ENCODE measurements around the gene OOSP4A. TPM values are rescaled to one million over a fixed set of nuclear protein-coding genes. Genes with fewer than 3 reads are reported as not detected.

OOSP4A gene
- total RNA-seq = not detected

DNA sequence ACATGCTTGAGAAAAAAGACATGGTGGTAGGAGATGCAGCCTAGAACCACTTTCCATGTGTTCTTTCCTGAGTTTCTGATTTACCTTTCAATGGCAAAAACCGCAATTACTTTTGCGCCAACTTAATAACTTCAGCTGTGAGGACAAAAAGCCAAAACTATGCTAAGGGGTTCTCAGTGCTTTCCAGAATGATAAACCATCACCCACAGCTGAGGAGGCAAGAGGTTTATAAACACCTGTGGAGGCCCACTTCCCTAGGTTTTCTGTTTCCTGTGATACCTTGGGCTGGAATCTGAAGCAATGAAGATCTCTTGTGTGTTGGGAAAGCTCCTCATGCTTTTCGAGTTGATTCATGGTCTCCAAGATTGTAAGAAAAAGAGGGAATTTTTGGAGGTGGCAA is at the start of gene OOSP4A:
Gene OOSP4A, plus strand, starts transcription at position 301 of the 400 bp plus-strand sequence. Its CDS starts 0 bp downstream, at position 301.
- Mint-ChIP-seq H3K27me3 (no peaks in the 10 kb centered on the region), H3K9me3 (no peaks in the 10 kb centered on the region), H3K4me1 (no peaks in the 10 kb centered on the region), H3K36me3 (no peaks in the 10 kb centered on the region), H3K27ac (no peak within 1 kb of the TSS), H3K4me3 (no peak within 1 kb of the TSS)
- DNase-seq (no peak), ATAC-seq (ENCODE audit: low read depth) (no peak)
- POLR2A ChIA-PET = no interaction called here

DNA sequence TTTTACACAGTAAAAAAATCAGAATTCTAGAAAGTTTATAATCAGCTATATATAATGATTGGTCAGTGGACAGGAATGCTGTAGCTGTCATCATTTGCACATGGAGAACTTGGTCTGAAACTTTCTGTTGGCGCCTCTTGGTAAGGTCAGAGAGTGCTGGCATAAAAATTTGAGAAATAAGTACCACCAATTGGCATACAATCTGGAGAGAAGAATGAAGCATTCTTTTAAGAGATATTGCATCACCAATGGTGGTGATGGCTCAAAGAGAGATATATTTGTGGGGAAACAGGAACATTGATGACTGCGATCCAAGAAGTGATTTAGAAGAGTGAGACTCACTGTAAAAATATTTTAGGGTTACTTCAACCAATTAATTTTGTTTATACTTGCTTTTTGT is 45.4 kb upstream of the OOSP4A start:
- no peak overlapping the region for H3K27ac Mint-ChIP-seq
- peaks cover 2% of the 10 kb centered on the region for H3K36me3 Mint-ChIP-seq
- no peaks in the 10 kb centered on the region for H3K4me1 Mint-ChIP-seq
- no peak for ATAC-seq (ENCODE audit: low read depth)
- H3K27me3 Mint-ChIP-seq = no peaks in the 10 kb centered on the region
- POLR2A ChIA-PET = no interaction called here
- no peak for DNase-seq
- no peak overlapping the region for H3K4me3 Mint-ChIP-seq
- peaks cover 21% of the 10 kb centered on the region for H3K9me3 Mint-ChIP-seq

DNA sequence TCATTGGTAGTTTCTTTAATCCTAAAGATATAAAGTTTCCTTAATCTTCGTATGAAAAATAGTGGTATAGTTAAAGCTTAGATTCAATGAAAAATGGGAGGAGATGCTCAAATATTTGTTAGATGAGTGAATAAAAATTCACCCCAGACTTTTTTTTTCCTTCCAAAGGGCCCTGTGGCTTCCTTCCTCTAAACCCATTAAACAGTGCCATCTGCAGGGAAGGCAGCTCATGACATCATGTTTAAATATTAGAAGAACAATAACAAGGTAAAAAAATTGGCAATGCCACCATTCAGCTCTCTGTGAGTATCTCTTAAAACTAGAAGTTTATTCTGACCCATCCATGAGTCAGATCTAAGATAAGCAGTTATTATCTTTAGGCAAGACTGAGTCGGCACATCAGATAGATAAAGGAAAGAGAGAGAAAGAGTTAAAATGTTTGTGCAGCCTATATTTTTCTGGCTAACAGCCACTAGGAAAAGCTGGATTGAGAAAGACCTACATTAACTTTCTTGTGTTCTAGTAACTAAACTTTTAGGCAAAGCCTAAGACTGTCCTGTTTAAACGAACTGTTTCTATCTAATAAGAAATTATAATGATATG is 44.7 kb upstream of the OOSP4A start:
- Mint-ChIP-seq H3K4me1 (no peaks in the 10 kb centered on the region), H3K27ac (no peak overlapping the region), H3K36me3 (peaks cover 2% of the 10 kb centered on the region), H3K27me3 (no peaks in the 10 kb centered on the region), H3K4me3 (no peak overlapping the region), H3K9me3 (peaks cover 24% of the 10 kb centered on the region)
- ATAC-seq (ENCODE audit: low read depth) = no peak
- DNase-seq = no peak
- POLR2A ChIA-PET = no interaction called here

DNA sequence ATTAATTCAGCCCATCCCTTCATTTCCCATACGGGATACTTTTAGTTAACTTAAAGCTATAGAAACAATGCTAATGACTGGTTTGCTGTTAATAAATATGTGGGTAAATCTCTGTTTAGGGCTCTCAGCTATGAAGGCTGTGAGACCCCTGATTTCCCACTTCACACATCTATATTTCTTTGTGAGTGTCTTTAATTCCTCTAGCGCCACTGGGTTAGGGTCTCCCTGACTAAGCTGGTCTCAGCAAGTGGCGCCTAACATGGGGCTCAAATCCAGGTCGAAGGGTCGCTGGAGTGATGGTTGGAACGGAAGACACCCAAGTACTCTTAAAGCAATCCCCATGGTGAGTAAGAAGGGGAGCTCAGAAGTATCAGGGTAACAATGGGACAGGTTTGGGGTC is 40.0 kb upstream of the OOSP4A start:
- Mint-ChIP-seq H3K27ac (no peak overlapping the region), H3K4me1 (no peaks in the 10 kb centered on the region), H3K4me3 (no peak overlapping the region), H3K27me3 (no peaks in the 10 kb centered on the region), H3K36me3 (peaks cover 2% of the 10 kb centered on the region), H3K9me3 (peaks cover 31% of the 10 kb centered on the region)
- ATAC-seq (ENCODE audit: low read depth) = no peak
- no peak for DNase-seq
- POLR2A ChIA-PET = no interaction called here

DNA sequence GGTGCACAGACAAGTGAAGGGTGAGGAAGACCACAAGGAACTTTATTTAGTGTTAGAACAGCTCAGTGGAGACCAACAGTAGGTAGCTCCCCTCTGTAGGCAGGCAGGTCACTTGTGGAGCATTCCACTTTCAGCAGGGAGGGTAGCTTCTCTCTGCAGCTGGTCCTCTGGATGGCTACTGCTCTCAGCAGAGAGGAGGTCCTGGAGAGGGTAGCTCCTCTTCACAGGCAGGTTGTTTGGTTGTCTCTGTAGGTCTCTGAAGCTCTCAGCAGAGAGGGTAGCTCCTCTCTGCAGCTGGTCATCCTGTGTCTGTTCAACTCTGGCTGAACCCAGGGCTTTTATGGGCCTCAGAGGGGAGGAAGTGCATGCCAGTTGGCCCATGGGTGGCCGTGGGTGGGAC is 32.1 kb upstream of the OOSP4A start:
- POLR2A ChIA-PET = no interaction called here
- ATAC-seq (ENCODE audit: low read depth) = no peak
- no peak for DNase-seq
- Mint-ChIP-seq H3K27ac (no peak overlapping the region), H3K4me3 (no peak overlapping the region), H3K27me3 (no peaks in the 10 kb centered on the region), H3K36me3 (no peaks in the 10 kb centered on the region), H3K4me1 (no peaks in the 10 kb centered on the region), H3K9me3 (peaks cover 15% of the 10 kb centered on the region)

DNA sequence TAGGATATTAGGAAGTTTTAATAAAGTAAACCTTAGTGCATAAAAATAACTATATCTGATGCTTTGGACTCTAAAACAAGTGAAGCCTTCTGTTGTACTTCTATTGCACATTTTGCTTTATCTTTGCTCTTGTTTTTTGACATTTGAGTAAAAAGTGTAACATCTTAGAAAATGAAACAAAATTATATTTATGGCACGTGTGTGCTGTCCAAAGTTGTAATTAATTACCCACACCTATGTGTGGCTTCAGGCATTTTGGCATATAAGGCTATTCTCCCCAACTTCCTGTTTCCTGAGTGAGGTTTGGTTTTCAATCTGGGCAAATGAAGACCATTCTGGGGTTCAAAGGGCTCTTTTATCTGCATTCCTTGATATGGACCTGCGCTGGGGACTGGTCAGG is 25.7 kb upstream of the OOSP4A start, which contains the start of gene OOSP1:
Gene OOSP1, plus strand, starts transcription at position 301 of the 400 bp plus-strand sequence. Its CDS starts 23 bp downstream, at position 324.
- Mint-ChIP-seq H3K4me3 (no peak within 1 kb of the TSS), H3K27ac (no peak within 1 kb of the TSS), H3K36me3 (no peaks in the 10 kb centered on the region), H3K4me1 (no peaks in the 10 kb centered on the region), H3K9me3 (peaks cover 2% of the 10 kb centered on the region), H3K27me3 (no peaks in the 10 kb centered on the region)
- no peak for DNase-seq
- ATAC-seq (ENCODE audit: low read depth) = no peak
- POLR2A ChIA-PET = no interaction called here

DNA sequence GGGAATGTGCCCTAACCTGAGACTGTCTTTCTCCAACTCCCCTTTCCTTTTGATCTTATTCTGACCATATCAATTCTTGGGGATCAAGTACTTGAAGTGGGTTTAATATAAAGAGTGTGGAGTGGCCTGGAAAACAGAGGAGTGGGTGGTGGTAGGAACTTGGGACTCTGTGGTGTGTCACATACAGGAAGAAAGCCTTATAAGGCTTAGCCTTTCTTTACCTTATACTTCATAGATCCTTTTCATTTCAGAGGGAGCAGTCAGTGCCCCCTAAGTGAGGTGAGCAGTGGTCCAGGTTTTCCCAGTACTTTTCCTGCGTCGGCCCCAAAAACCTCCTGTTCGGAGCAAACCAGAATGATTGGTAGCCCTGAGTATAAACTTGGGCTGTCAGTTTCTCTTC is 25.1 kb upstream of the OOSP4A start:
- H3K4me3 Mint-ChIP-seq = no peak overlapping the region
- H3K9me3 Mint-ChIP-seq = peaks cover 2% of the 10 kb centered on the region
- H3K27me3 Mint-ChIP-seq = peaks cover under 1% of the 10 kb centered on the region
- no peak overlapping the region for H3K27ac Mint-ChIP-seq
- ATAC-seq (ENCODE audit: low read depth) (no peak), DNase-seq (no peak)
- POLR2A ChIA-PET = no interaction called here
- no peaks in the 10 kb centered on the region for H3K36me3 Mint-ChIP-seq
- H3K4me1 Mint-ChIP-seq = no peaks in the 10 kb centered on the region

DNA sequence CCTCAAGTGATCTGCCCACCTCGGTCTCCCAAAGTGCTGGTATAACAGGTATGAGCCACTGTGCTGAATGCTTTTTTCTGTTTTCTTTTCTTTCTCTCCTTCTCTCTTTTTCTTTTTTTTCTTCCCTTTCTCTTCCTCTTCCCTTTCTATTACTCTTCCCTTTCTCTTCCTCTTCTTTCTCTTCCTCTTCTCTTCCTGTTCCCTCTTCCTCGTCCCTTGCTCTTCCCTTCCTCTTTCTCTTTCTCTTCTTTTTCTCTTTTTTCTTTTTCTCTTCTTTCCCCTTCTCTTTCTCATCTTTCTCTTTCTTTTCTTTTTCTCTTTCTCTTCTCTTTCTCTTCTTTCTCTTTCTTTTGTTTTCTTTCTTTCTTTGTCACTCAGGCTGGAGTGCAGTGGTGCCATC is 24.4 kb upstream of the OOSP4A start:
- Mint-ChIP-seq H3K27me3 (peaks cover 4% of the 10 kb centered on the region), H3K4me3 (no peak overlapping the region), H3K4me1 (no peaks in the 10 kb centered on the region), H3K27ac (no peak overlapping the region), H3K9me3 (peaks cover 2% of the 10 kb centered on the region), H3K36me3 (no peaks in the 10 kb centered on the region)
- no peak for DNase-seq
- POLR2A ChIA-PET = no interaction called here
- no peak for ATAC-seq (ENCODE audit: low read depth)

DNA sequence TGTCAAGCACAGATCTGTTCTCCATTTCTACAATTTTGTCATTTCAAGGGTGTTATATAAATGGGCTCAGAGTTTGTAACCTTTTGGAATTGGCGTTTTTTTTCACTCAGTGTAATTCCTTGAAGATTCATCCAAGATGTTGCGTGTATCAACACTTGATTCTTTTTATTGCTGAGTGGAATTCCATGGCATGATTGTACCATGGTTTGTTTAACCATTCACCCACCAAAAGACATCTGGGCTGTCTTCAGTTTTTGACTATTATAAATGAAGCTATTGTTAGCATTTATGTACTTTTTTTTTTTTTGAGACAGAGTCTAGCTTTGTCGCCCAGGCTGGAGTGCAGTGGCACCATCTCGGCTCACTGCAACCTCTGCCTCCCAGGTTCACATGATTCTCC is 22.7 kb upstream of the OOSP4A start:
- H3K27me3 Mint-ChIP-seq = peaks cover 5% of the 10 kb centered on the region
- H3K36me3 Mint-ChIP-seq = no peaks in the 10 kb centered on the region
- peaks cover 2% of the 10 kb centered on the region for H3K9me3 Mint-ChIP-seq
- POLR2A ChIA-PET = no interaction called here
- no peak overlapping the region for H3K4me3 Mint-ChIP-seq
- H3K27ac Mint-ChIP-seq = no peak overlapping the region
- DNase-seq (no peak), ATAC-seq (ENCODE audit: low read depth) (no peak)
- H3K4me1 Mint-ChIP-seq = no peaks in the 10 kb centered on the region

DNA sequence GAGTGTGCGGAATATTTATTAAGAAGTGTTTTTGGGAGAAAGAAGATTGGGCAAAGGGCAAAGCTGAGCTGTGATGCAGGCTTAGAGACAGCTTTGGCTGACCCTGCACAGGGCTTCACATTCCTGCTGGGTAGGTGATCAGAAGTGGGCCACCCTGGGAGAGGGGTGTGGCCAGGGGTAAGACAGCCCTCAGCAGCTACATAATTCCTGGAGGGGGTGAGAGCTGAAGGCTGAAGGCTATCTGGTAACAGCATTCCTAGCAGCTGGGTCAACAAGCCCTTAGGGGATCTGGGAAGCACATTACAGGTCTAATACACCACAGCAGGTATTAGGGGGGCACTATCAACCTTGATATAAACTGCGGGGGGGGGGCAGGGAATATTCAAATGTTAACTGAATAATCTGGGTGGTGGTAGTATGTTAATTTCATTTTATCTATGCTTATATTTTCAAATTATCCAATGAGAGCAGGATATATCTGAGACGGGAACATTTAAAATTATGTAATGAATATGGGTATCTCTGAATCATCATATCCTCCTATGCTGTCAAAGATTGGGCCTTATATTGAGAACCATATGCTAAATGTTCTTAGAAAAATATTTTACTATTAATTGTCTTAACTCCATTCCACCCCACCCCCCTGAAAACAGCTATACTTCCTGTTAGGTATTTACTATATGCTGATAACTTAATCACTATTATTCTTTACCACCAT is 19.7 kb upstream of the OOSP4A start:
- no peaks in the 10 kb centered on the region for H3K4me1 Mint-ChIP-seq
- no peak for DNase-seq
- POLR2A ChIA-PET = no interaction called here
- no peaks in the 10 kb centered on the region for H3K9me3 Mint-ChIP-seq
- no peak for ATAC-seq (ENCODE audit: low read depth)
- no peak overlapping the region for H3K4me3 Mint-ChIP-seq
- H3K27ac Mint-ChIP-seq = no peak overlapping the region
- no peaks in the 10 kb centered on the region for H3K36me3 Mint-ChIP-seq
- peaks cover 12% of the 10 kb centered on the region for H3K27me3 Mint-ChIP-seq

DNA sequence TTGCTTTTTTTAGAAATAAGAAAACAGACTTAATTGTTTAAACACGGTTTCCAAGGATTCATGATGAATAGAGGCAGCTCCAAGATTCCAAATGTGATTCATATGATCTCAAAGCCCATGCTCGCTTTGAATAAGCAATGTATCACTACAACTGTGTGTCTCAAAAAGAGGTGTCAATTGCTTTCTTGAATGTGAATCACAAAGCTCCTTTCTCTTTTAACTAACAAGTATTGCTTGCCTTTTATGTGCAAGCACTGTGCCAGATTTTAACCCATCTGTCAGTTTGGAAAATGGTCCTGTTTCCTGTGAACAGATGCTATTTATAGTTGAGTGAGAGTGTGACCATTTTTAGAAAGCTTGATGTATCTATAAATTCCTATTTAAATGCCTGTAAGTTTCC is 19.1 kb upstream of the OOSP4A start:
- H3K27me3 Mint-ChIP-seq = peaks cover 12% of the 10 kb centered on the region
- DNase-seq (no peak), ATAC-seq (ENCODE audit: low read depth) (no peak)
- no peaks in the 10 kb centered on the region for H3K4me1 Mint-ChIP-seq
- no peaks in the 10 kb centered on the region for H3K9me3 Mint-ChIP-seq
- POLR2A ChIA-PET = no interaction called here
- H3K27ac Mint-ChIP-seq = no peak overlapping the region
- H3K36me3 Mint-ChIP-seq = no peaks in the 10 kb centered on the region
- H3K4me3 Mint-ChIP-seq = no peak overlapping the region

DNA sequence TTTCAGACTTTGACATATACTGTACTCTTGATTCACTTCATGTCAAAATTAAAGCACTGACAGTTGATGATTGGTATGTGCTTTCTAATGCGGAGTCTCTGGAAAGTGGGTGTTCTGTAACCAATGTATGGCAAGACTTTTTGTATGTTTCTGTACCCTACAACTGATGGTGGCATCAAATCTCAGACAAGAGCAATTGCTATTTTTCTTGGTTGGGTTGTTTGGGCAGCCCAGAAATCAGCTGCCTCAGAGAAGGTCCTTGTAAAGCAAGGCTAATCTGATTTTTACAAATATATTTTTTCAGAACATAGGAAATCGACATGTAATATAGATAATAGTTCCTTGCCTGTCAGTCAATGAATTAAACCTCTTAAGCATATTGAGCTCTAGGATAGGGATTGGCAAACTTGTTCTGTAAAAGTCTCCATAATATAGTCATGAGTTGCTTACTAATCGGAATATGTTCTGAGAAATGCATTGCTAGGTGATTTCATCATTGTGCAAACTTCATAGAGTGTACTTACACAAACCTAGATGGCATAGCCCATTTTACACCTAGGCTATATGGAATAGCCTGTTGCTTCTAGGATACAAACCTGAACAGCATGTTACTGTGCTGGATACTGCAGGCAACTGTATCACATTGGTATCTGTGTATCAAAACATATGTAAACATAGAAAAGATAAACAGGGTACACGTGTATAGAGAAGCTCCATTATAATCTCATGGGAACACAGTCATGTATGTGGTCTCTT is 10.2 kb upstream of the OOSP4A start:
- no peaks in the 10 kb centered on the region for H3K9me3 Mint-ChIP-seq
- H3K4me3 Mint-ChIP-seq = no peak overlapping the region
- ATAC-seq (ENCODE audit: low read depth) (no peak), DNase-seq (no peak)
- POLR2A ChIA-PET = no interaction called here
- no peaks in the 10 kb centered on the region for H3K36me3 Mint-ChIP-seq
- H3K27ac Mint-ChIP-seq = no peak overlapping the region
- H3K27me3 Mint-ChIP-seq = peaks cover 7% of the 10 kb centered on the region
- H3K4me1 Mint-ChIP-seq = no peaks in the 10 kb centered on the region

DNA sequence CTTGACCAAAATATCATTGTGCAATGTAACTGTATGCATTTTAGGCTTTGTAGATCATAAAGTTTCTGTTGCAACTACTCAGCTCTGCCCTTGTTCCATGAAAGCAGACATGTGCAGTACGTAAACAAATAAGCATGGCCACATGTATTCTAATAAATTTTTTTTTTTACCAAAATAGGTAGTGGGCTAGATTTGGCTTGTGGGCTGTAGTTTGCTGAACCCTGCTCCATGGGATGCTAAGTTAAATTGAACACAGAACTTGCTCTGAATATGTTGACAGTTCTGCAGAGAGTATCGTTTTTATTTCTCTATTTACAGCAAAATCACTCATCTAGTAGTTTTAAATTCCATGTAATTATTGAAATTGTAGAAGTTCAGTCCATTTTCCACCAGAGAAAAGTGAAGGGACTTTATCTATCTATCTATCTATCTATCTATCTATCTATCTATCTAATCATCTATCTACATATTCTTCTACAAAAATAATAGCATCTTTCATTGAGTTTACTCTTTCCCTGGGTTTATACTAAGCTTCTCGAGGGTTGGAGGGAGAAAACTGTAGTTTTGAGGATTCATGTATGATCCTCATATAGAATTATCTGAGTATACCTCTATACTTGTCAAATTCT is 9.5 kb upstream of the OOSP4A start:
- H3K36me3 Mint-ChIP-seq = no peaks in the 10 kb centered on the region
- no peak for DNase-seq
- H3K27ac Mint-ChIP-seq = no peak overlapping the region
- ATAC-seq (ENCODE audit: low read depth) = no peak
- H3K9me3 Mint-ChIP-seq = no peaks in the 10 kb centered on the region
- POLR2A ChIA-PET = no interaction called here
- H3K4me3 Mint-ChIP-seq = no peak overlapping the region
- peaks cover 4% of the 10 kb centered on the region for H3K27me3 Mint-ChIP-seq
- no peaks in the 10 kb centered on the region for H3K4me1 Mint-ChIP-seq

DNA sequence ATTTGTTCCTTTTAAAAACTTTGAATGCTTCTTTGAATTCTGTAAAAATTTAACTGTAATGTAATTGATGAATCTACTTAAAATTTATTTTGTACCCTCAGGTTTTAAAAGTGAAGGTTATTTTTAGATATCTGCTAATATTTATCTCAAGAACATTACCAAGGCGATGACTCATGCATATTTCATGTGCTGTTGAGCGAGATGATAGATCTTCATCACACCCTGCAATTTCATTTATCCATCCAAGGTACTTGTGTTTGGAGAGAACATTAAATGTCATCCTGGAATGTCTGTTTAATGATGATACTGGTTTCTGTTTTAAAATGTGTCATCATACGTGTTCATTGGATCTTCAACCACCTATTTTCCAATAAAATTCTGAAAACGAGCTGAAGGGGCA is 6.7 kb upstream of the OOSP4A start:
- POLR2A ChIA-PET = no interaction called here
- Mint-ChIP-seq H3K4me1 (no peaks in the 10 kb centered on the region), H3K27me3 (no peaks in the 10 kb centered on the region), H3K9me3 (no peaks in the 10 kb centered on the region), H3K27ac (no peak overlapping the region), H3K36me3 (no peaks in the 10 kb centered on the region), H3K4me3 (no peak overlapping the region)
- ATAC-seq (ENCODE audit: low read depth) = no peak
- no peak for DNase-seq
